NCI-H524 (cell line): ENCODE measurements around the gene NDUFA6.

Experiments used
- DNase-seq, 2 experiments: peaks; one replicate each; lab custom pipeline; 2025; lab: John Stamatoyannopoulos, UW

The NDUFA6 gene

GRCh38 chr22:42070517-42071422, 19.8 kb downstream of the NDUFA6 start, which contains the start of gene NAGA:
TSS of gene NAGA (minus strand) at chr22:42070812. CDS start at chr22:42070297, 515 bp downstream.
- peak; percentile 97 to 98 for DNase-seq

GRCh38 chr22:42069801-42070516, 20.6 kb downstream of the NDUFA6 start:
- DNase-seq: no peak

DNA sequence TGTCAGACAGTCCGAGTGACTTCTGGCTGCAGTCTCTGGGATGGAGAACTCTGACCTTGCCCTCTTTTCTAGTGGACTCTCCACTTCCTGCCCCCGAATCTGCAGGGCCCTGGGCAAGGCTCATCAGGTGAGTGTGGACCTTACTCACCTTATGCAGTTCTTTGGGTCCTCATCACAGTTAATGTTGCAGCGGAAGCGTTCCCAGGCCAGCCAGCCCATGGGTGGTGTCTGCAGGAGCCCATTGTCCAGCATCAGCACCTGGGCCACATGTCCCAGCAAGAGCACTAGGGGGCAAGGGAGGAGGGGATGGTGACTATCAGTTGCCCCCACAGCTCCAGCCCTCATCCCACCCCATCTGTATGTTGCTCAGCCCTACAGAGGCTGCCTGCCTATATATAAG, 22.3 kb downstream of the NDUFA6 start:
- DNase-seq: no peak

GRCh38 chr22:42067671-42068251, 22.8 kb downstream of the NDUFA6 start:
- no peak for DNase-seq

GRCh38 chr22:42066937-42067336, 23.6 kb downstream of the NDUFA6 start:
- DNase-seq: no peak

GRCh38 chr22:42066126-42066761, 24.3 kb downstream of the NDUFA6 start:
- DNase-seq: no peak

DNA sequence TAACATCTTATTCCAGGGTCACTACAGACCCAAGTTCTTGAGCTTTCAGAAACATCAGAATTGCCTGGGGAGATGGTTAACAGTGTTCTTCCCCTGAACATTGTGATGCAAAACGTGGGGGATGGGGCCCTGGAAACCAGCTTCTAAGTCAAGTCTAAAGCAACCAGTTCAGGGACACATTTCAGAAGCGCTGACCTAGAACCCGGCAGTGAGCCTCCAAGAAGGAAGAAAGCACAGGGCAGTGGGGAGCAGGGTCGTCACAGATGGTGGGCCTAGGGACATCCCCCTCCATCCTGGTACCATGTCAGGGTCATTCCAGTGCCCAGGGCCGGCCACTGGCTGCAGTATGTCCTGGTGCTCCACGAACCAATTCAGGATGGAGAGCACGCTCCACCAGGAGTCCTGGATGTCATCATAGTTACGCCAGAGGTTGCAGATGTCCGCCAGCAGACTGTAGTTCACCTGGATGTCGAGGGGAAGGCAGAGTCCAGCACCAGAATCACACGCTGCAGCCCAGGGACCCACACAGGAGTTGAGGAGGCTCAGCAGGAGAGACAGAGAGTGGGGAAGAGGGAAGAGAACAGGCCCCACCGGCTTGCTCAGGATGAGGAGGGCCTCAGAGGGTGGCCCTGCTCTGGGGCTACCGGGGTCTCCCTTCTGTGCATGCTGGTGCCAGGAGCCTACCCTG, 25.0 kb downstream of the NDUFA6 start:
- DNase-seq: no peak

GRCh38 chr22:42064629-42065028, 25.9 kb downstream of the NDUFA6 start:
- no peak for DNase-seq

GRCh38 chr22:42062506-42063170, 27.9 kb downstream of the NDUFA6 start:
- DNase-seq: no peak

DNA sequence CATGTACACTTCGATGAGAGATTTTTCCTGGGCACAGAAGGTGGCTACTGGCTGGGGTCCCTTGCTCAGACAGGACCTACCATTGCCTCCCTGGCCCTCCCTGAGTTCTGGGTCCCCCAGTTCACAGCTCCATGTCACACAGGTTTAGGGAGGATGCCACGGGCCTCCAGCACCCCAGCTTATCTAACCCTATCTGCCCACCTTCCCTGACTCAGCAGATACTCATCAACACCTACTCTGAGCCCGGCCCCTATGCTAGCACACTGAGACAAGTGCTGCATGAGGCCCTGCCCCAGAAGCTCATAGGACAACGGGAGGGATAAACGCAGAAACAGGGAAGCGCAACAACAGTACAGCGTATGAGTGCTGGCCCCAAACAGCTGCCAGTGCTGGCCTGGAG, 29.5 kb downstream of the NDUFA6 start:
- no peak for DNase-seq

DNA sequence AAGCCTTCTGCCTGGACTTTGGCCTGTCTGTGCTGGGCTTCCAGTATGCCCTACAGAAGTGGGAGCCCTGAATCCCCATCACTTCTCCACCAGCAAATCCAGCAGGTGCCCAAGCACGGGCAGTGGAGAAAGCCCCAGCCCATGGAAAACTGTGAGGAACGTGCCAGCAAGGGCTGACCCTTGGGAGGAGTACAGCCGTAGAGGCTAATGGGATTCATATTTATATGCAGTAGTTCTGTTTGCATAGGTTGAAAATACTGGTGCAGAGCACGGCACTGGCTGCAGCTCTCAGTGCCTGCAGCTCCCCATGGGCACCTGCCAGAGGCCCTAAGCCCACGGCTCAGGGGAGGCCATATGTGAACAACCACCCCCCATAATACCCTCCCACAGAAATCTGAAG, 30.1 kb downstream of the NDUFA6 start:
- DNase-seq: no peak

GRCh38 chr22:42056757-42057511, 33.6 kb downstream of the NDUFA6 start:
- DNase-seq: no peak

- no peak for DNase-seq
Observed at GRCh38 chr22:42052765-42053164, 37.8 kb downstream of the NDUFA6 start.

GRCh38 chr22:42050641-42051180, 39.9 kb downstream of the NDUFA6 start:
- no peak for DNase-seq

DNA sequence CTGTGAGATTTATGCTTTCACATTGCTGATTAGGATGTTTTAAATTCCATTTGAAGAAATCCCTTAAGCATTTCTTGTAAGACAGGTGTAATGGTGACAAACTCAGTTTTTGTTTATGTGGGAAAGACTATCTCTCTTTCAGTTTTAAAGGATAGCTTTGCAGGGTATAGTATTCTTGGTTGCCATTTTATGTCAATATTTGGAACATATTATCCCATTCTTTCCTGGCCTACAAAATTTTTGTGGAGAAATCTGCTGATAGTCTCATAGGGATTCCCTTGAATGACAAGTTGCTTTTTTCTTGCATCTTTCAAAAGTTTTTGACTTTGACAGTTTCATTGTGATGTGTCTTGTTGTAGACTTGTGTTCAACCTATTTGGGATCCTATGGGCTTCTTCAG, 48.8 kb downstream of the NDUFA6 start:
- no peak for DNase-seq

- DNase-seq: no peak
Observed at GRCh38 chr22:42039271-42039670, 51.3 kb downstream of the NDUFA6 start.
